ENCODE measurements around the gene SOCS3.

Gene SOCS3

GRCh38 chr17:78391051-78391431, 31.2 kb upstream of the SOCS3 start:
- DNase-seq (ENCODE audit: low read depth in 2 of 2, low spot score in 1 of 2), result no peak

- DNase-seq (ENCODE audit: low read depth in 2 of 2, low spot score in 1 of 2), result no peak
Measured at GRCh38 chr17:78390241-78391050, 30.6 kb upstream of the SOCS3 start.

GRCh38 chr17:78387977-78388941, 28.4 kb upstream of the SOCS3 start:
- DNase-seq (ENCODE audit: low read depth in 2 of 2, low spot score in 1 of 2), result no peak

- no peak for DNase-seq (ENCODE audit: low read depth in 2 of 2, low spot score in 1 of 2)
Measured at GRCh38 chr17:78384479-78385175, 24.8 kb upstream of the SOCS3 start.

- DNase-seq (ENCODE audit: low read depth in 2 of 2, low spot score in 1 of 2), result no peak
Measured at GRCh38 chr17:78383725-78384471, 24.0 kb upstream of the SOCS3 start.

GRCh38 chr17:78381601-78382232, 21.8 kb upstream of the SOCS3 start:
- DNase-seq (ENCODE audit: low read depth in 2 of 2, low spot score in 1 of 2), result no peak

GRCh38 chr17:78380370-78380769, 20.5 kb upstream of the SOCS3 start:
- no peak for DNase-seq (ENCODE audit: low read depth in 2 of 2, low spot score in 1 of 2)

GRCh38 chr17:78379131-78379491, 19.2 kb upstream of the SOCS3 start:
- no peak for DNase-seq (ENCODE audit: low read depth in 2 of 2, low spot score in 1 of 2)

- DNase-seq (ENCODE audit: low read depth in 2 of 2, low spot score in 1 of 2), result peak; percentile 60 to 65
Measured at GRCh38 chr17:78378225-78379130, 18.6 kb upstream of the SOCS3 start, which contains the start of gene PGS1. PGS1 (plus strand) TSS chr17:78378649; CDS start chr17:78378666, 17 bp downstream.

- no peak for DNase-seq (ENCODE audit: low read depth in 2 of 2, low spot score in 1 of 2)
Measured at GRCh38 chr17:78377858-78378224, 18.0 kb upstream of the SOCS3 start.

GRCh38 chr17:78376161-78376560, 16.3 kb upstream of the SOCS3 start:
- no peak for DNase-seq (ENCODE audit: low read depth in 2 of 2, low spot score in 1 of 2)

- no peak for DNase-seq (ENCODE audit: low read depth in 2 of 2, low spot score in 1 of 2)
Measured at GRCh38 chr17:78375401-78376151, 15.7 kb upstream of the SOCS3 start.

- DNase-seq (ENCODE audit: low read depth in 2 of 2, low spot score in 1 of 2), result no peak
Measured at GRCh38 chr17:78374631-78375274, 14.9 kb upstream of the SOCS3 start.

- no peak for DNase-seq (ENCODE audit: low read depth in 2 of 2, low spot score in 1 of 2)
Measured at GRCh38 chr17:78374189-78374588, 14.3 kb upstream of the SOCS3 start.

- no peak for DNase-seq (ENCODE audit: low read depth in 2 of 2, low spot score in 1 of 2)
Measured at GRCh38 chr17:78372841-78373240, 13.0 kb upstream of the SOCS3 start.

GRCh38 chr17:78371056-78371455, 11.2 kb upstream of the SOCS3 start:
- DNase-seq (ENCODE audit: low read depth in 2 of 2, low spot score in 1 of 2), result no peak

- DNase-seq (ENCODE audit: low read depth in 2 of 2, low spot score in 1 of 2), result no peak
Measured at GRCh38 chr17:78369791-78370381, 10.0 kb upstream of the SOCS3 start.
